IMR-90 (cell line): ENCODE measurements around the gene PGA4. TPM values are rescaled to one million over a fixed set of nuclear protein-coding genes. Genes with fewer than 3 reads are reported as not detected.

Source experiments
- ATAC-seq: fragments of 200-7000 bp; cut with Tn5 transposase; 2 replicates; pipeline ENCODE4 v1.9.1; 2020; ENCODE audit warnings: low read depth, mild to moderate bottlenecking, moderate library complexity
- BruUV-seq: library from RNA; stranded (reverse); fragments of 400-500 nt; replicated peaks from 2 replicates; lab custom pipeline; 2021; lab: Mats Ljungman, UMichigan
- CTCF ChIA-PET: fragments of 300-600 bp; formaldehyde crosslinking; extraction: SDS; loops from one replicate; lab custom pipeline; 2021; ENCODE audit warnings: antibody characterized with exemption; lab: Yijun Ruan, JAX
- POLR2A ChIA-PET: fragments of 300-600 bp; sonication (Branson Sonifier 250); formaldehyde crosslinking; loops from one replicate; lab custom pipeline; 2022; ENCODE audit warnings: antibody characterized with exemption; ENCODE audit not compliant: unreplicated experiment; lab: Charles Lee
- DNase-seq: peaks from one replicate; pipeline ENCODE4 v3.0.0; 2013
- H2AFZ ChIP-seq: replicated peaks from 2 replicates; pipeline ENCODE3; 2013; ENCODE audit warnings: low read length, mild to moderate bottlenecking; ENCODE audit not compliant: poor library complexity
- H2AK5ac ChIP-seq: 2 replicates; pipeline ENCODE4 v1.6.1; 2013; ENCODE audit warnings: low read depth, low read length, inconsistent platforms
- H2AK9ac ChIP-seq: replicated peaks from 2 replicates; pipeline ENCODE3; 2013; ENCODE audit warnings: mild to moderate bottlenecking, low read depth, low read length, moderate library complexity; ENCODE audit not compliant: poor library complexity
- H2BK120ac ChIP-seq: 2 replicates; pipeline ENCODE4 v1.6.1; 2013; ENCODE audit warnings: low read depth, low read length, inconsistent platforms
- H2BK15ac ChIP-seq: 3 replicates; pipeline ENCODE4 v1.6.1; 2013; ENCODE audit warnings: low read depth, low read length, inconsistent platforms
- H2BK20ac ChIP-seq: 2 replicates; pipeline ENCODE4 v1.6.1; 2013; ENCODE audit warnings: low read depth, mild to moderate bottlenecking, inconsistent platforms, low read length, moderate library complexity
- H2BK5ac ChIP-seq: 2 replicates; pipeline ENCODE4 v1.6.1; 2013; ENCODE audit warnings: mild to moderate bottlenecking, low read depth, low read length, inconsistent platforms; ENCODE audit not compliant: poor library complexity, severe bottlenecking
- H3K14ac ChIP-seq: replicated peaks from 2 replicates; pipeline ENCODE4 v1.6.1; 2013; ENCODE audit warnings: low read depth, low read length, inconsistent platforms
- H3K18ac ChIP-seq: 2 replicates; pipeline ENCODE4 v1.6.1; 2013; ENCODE audit warnings: low read depth, low read length, control low read depth
- H3K23ac ChIP-seq: 2 replicates; pipeline ENCODE4 v1.6.1; 2013; ENCODE audit warnings: low read depth, low read length, inconsistent platforms
- H3K27ac ChIP-seq: 2 replicates; pipeline ENCODE4 v1.5.1; 2013; ENCODE audit warnings: mild to moderate bottlenecking, control low read depth, low read length; ENCODE audit not compliant: insufficient read depth
- H3K27me3 ChIP-seq: 2 replicates; pipeline ENCODE4 v1.6.1; 2013; ENCODE audit warnings: low read length; ENCODE audit not compliant: control insufficient read depth, insufficient read depth
- H3K36me3 ChIP-seq: 2 replicates; pipeline ENCODE4 v1.6.1; 2013; ENCODE audit warnings: low read length, mixed read lengths; ENCODE audit not compliant: control insufficient read depth, insufficient read depth
- H3K4ac ChIP-seq: 2 replicates; pipeline ENCODE4 v1.6.1; 2013; ENCODE audit warnings: low read depth, low read length, inconsistent platforms
- H3K4me1 ChIP-seq: 2 replicates; pipeline ENCODE4 v1.6.1; 2013; ENCODE audit warnings: low read length, mixed read lengths; ENCODE audit not compliant: control insufficient read depth, insufficient read depth
- H3K4me2 ChIP-seq: 2 replicates; pipeline ENCODE4 v1.6.1; 2013; ENCODE audit warnings: low read depth, mild to moderate bottlenecking, control low read depth, low read length, moderate library complexity
- H3K4me3 ChIP-seq: 2 replicates; pipeline ENCODE4 v1.5.1; 2013; ENCODE audit warnings: low read depth, mild to moderate bottlenecking, control low read depth, low read length, moderate library complexity; ENCODE audit not compliant: insufficient read depth
- H3K56ac ChIP-seq: 2 replicates; pipeline ENCODE4 v1.6.1; 2013; ENCODE audit warnings: low read length, inconsistent platforms; ENCODE audit not compliant: insufficient read depth; ENCODE audit errors: extremely low read depth
- H3K79me1 ChIP-seq, 2 experiments: 2 replicates each; pipeline ENCODE4 v1.6.1; 2013; ENCODE audit warnings: low read length in 2 of 2, inconsistent platforms in 1 of 2, low read depth in 1 of 2
- H3K9ac ChIP-seq: 2 replicates; pipeline ENCODE4 v1.6.1; 2013; ENCODE audit warnings: low read depth, low read length, control low read depth
- H3K9me1 ChIP-seq: 2 replicates; pipeline ENCODE4 v1.6.1; 2013; ENCODE audit warnings: low read length, inconsistent platforms; ENCODE audit not compliant: insufficient read depth
- H3K9me3 ChIP-seq: 2 replicates; pipeline ENCODE4 v1.6.1; 2013; ENCODE audit warnings: low read length; ENCODE audit not compliant: control insufficient read depth, insufficient read depth
- H4K20me1 ChIP-seq: 2 replicates; pipeline ENCODE4 v1.6.1; 2013; ENCODE audit warnings: low read length, inconsistent platforms; ENCODE audit not compliant: insufficient read depth
- H4K5ac ChIP-seq: 2 replicates; pipeline ENCODE4 v1.6.1; 2013; ENCODE audit warnings: mild to moderate bottlenecking, low read depth, low read length, control low read depth
- H4K8ac ChIP-seq, 2 experiments: 2 replicates each; pipeline ENCODE4 v1.6.1; 2013; ENCODE audit warnings: low read depth in 2 of 2, low read length in 2 of 2, control low read depth in 1 of 2, inconsistent platforms in 1 of 2
- H4K91ac ChIP-seq: 2 replicates; pipeline ENCODE4 v1.6.1; 2013; ENCODE audit warnings: low read depth, low read length, inconsistent platforms; ENCODE audit not compliant: insufficient read depth
- BHLHE40 ChIP-seq: fragments of 150-350 bp; IDR thresholded peaks from 2 replicates; pipeline ENCODE4 v1.6.1; 2016; ENCODE audit warnings: mild to moderate bottlenecking, low read depth, low read length
- CEBPB ChIP-seq: IDR thresholded peaks from 2 replicates; pipeline ENCODE4 v1.6.1; 2012; ENCODE audit warnings: low read depth, low read length, improper control_type of control experiment
- CHD1 ChIP-seq: IDR thresholded peaks from 2 replicates; pipeline ENCODE4 v1.6.1; 2012; ENCODE audit warnings: low read depth, low read length, improper control_type of control experiment
- CTCF ChIP-seq: conservative IDR thresholded peaks from 2 replicates; pipeline ENCODE4 v1.5.1; 2012; ENCODE audit warnings: mild to moderate bottlenecking, low read depth, low read length, improper control_type of control experiment
- ELK1 ChIP-seq: fragments of 150-350 bp; IDR thresholded peaks from 2 replicates; pipeline ENCODE4 v1.6.1; 2016; ENCODE audit warnings: low read depth, mild to moderate bottlenecking, low read length, moderate library complexity, borderline replicate concordance
- FOS ChIP-seq: fragments of 150-350 bp; IDR thresholded peaks from 2 replicates; pipeline ENCODE4 v1.6.1; 2016; ENCODE audit warnings: low read depth, low read length
- MAFK ChIP-seq: IDR thresholded peaks from 2 replicates; pipeline ENCODE4 v1.6.1; 2012; ENCODE audit warnings: low read depth, low read length, improper control_type of control experiment
- MAZ ChIP-seq: IDR thresholded peaks from 2 replicates; pipeline ENCODE4 v1.6.1; 2012; ENCODE audit warnings: low read depth, mild to moderate bottlenecking, low read length, improper control_type of control experiment, moderate library complexity, borderline replicate concordance
- MXI1 ChIP-seq: IDR thresholded peaks from 2 replicates; pipeline ENCODE4 v1.6.1; 2012; ENCODE audit warnings: low read depth, mild to moderate bottlenecking, low read length, moderate library complexity, borderline replicate concordance
- NFE2L2 ChIP-seq: fragments of 150-350 bp; IDR thresholded peaks from 2 replicates; pipeline ENCODE4 v1.6.1; 2016; ENCODE audit warnings: low read depth, mild to moderate bottlenecking, low read length
- POLR2A ChIP-seq: IDR thresholded peaks from 2 replicates; pipeline ENCODE4 v1.6.1; 2012; ENCODE audit warnings: mild to moderate bottlenecking, low read depth, low read length
- RAD21 ChIP-seq: IDR thresholded peaks from 2 replicates; pipeline ENCODE4 v1.6.1; 2012; ENCODE audit warnings: low read length, improper control_type of control experiment
- RCOR1 ChIP-seq: IDR thresholded peaks from 2 replicates; pipeline ENCODE4 v1.6.1; 2012; ENCODE audit warnings: mild to moderate bottlenecking, low read length, improper control_type of control experiment; ENCODE audit not compliant: insufficient replicate concordance
- RFX5 ChIP-seq: IDR thresholded peaks from 2 replicates; pipeline ENCODE4 v1.8.0; 2012; ENCODE audit warnings: low read depth, mild to moderate bottlenecking, low read length, moderate library complexity
- SMC3 ChIP-seq: fragments of 150-350 bp; IDR thresholded peaks from 2 replicates; pipeline ENCODE4 v1.6.1; 2016; ENCODE audit warnings: low read depth, mild to moderate bottlenecking, antibody characterized with exemption, low read length, moderate library complexity
- USF2 ChIP-seq: fragments of 150-350 bp; IDR thresholded peaks from 2 replicates; pipeline ENCODE4 v1.6.1; 2017; ENCODE audit warnings: mild to moderate bottlenecking, antibody characterized with exemption, low read length, low read depth
- WGBS, 2 experiments: methylation state at CpG; one replicate each; pipeline versions ENCODE4 v1.1.5 to v1.1.7; 2013; ENCODE audit warnings: missing lambda C conversion rate in 2 of 2; ENCODE audit not compliant: insufficient read length in 1 of 2; ENCODE audit errors: extremely low coverage in 2 of 2; 5-methylcytosine and 5-hydroxymethylcytosine counted together
- dilution Hi-C: fragments of 300-500 bp; cut with HindIII; formaldehyde crosslinking; loops from one replicate; pipeline ENCODE4 v1.14.3; 2018; ENCODE audit warnings: low sequenced_read_pairs; ENCODE audit not compliant: unreplicated experiment
- in situ Hi-C: fragments of 300-500 bp; cut with MboI; formaldehyde crosslinking; loops from 3 replicates; pipeline ENCODE4 v1.14.3; 2019; ENCODE audit warnings: low sequenced_read_pairs, inconsistent platforms, mixed read lengths
- intact Hi-C: fragments of 100-400 bp; cut with micrococcal nuclease; formaldehyde crosslinking; loops from 2 replicates; pipeline ENCODE4 v1.10.0; 2022
- polyA plus RNA-seq, 3 experiments: library from polyadenylated mRNA; depleted of rRNA; stranded (reverse); fragments of >200 nt; gene quantifications; 2 replicates each; pipeline ENCODE4 v1.2.3, GENCODE V29; 2012; ENCODE audit warnings: low replicate concordance in 1 of 3
- total RNA-seq: library from RNA; depleted of rRNA; stranded (reverse); fragments of >200 nt; gene quantifications from 2 replicates; pipeline ENCODE4 v1.2.3, GENCODE V29; 2012

The PGA4 gene
- total and polyA plus RNA-seq, 2 of the 4 experiments (the other 2 are of a cell fraction), result not detected

GRCh38 chr11:61172888-61173287 lies 49.3 kb upstream of the PGA4 start:
- no peak for DNase-seq
- Histone ChIP-seq H4K91ac (no peak overlapping the region), H3K27me3 (peaks cover 56% of the 10 kb centered on the region), H3K9ac (no peak overlapping the region), H2AFZ (no peak overlapping the region), H3K36me3 (no peaks in the 10 kb centered on the region), H4K8ac (no peak overlapping the region), H3K4me3 (no peak overlapping the region), H3K23ac (no peak overlapping the region), H3K4ac (no peak overlapping the region), H3K14ac (no peak overlapping the region), H2BK5ac (no peak overlapping the region), H4K5ac (no peak overlapping the region), H2BK120ac (no peak overlapping the region), H3K9me1 (no peaks in the 10 kb centered on the region), H2AK5ac (no peak overlapping the region), H3K9me3 (no peaks in the 10 kb centered on the region; the same call in none of the 2 replicates), H3K4me2 (no peak overlapping the region), H3K27ac (no peak overlapping the region), H2AK9ac (no peak overlapping the region), H3K18ac (no peak overlapping the region), H4K20me1 (no peaks in the 10 kb centered on the region), H3K79me1 (no peaks in the 10 kb centered on the region), H3K4me1 (no peaks in the 10 kb centered on the region), H3K56ac (no peak overlapping the region), H2BK20ac (no peak overlapping the region), H2BK15ac (no peak overlapping the region)
- in situ Hi-C loops (no loop called here), intact Hi-C loops (loop anchor here (1.0 to 5.0 kb wide), 3 partner anchors 203 to 341 kb away; partner anchors contain the start of gene PRPF19), dilution Hi-C loops (no loop called here)
- no CpG with 5 or more reads among the region's 3 CpGs for WGBS, 2 experiments
- ChIA-PET CTCF (interaction anchor here (0.6 kb wide), 1 partner anchor 218 kb away, joined by 3 read pairs; no protein-coding TSS in a partner anchor), POLR2A (no interaction called here)
- ATAC-seq, result no peak
- TF ChIP-seq MAFK, result no peak
- TF ChIP-seq MXI1, result no peak
- no peak for TF ChIP-seq RAD21
- TF ChIP-seq BHLHE40, result no peak
- TF ChIP-seq CTCF, result no peak
- TF ChIP-seq ELK1, result no peak
- no peak for TF ChIP-seq NFE2L2
- no peak for TF ChIP-seq USF2
- TF ChIP-seq SMC3, result no peak
- no peak for TF ChIP-seq MAZ
- no peak for TF ChIP-seq CEBPB
- no peak for TF ChIP-seq FOS
- no peak for TF ChIP-seq CHD1
- no peak for TF ChIP-seq RFX5
- no peak for TF ChIP-seq POLR2A
- no peak for TF ChIP-seq RCOR1
- BruUV-seq, result no TSS peak
